D341Med (cell line): ENCODE data around the gene IGFBP7.

Source experiments
- DNase-seq: peaks from one replicate; pipeline ENCODE4 v3.0.0; 2012; ENCODE audit warnings: low spot score

The IGFBP7 gene

DNA sequence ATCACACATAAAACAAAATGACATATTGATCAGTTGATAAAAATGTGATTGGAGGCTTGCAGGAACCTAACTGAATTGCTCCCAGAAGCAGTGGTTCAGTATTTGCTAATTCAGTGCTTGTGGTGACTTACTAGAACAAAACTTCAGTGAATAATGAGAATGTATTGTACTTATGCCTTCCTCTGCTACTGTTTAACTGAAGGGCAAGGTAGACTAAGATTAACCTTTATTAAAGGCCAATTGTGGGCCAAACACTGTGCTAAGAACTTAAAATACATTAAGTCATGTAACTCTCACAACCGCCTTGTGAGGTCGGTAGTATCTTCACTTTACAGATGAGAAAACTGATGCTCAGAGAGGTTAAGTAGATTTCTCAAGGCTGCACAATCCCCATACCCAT, 14.9 kb downstream of the IGFBP7 start:
- no peak for DNase-seq

DNA sequence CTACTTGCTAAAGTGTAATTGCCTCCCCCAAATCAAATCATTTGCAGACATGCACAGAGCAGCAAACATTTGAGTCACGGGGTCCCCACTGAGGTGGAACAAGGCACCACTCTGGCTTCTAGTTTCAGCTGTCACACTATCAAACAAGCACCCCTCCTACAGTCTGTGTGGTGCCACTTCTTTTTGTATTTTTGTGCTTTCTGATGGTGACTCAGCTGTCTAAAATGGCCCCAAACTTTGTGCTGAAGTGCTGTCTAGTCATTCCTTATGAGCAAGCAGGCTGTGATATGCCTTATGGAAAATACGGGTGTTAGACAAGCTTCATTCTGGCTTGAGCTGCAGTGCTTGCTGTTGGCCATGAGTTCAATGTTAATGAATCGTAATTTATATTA, 15.4 kb downstream of the IGFBP7 start:
- DNase-seq, result no peak

DNA sequence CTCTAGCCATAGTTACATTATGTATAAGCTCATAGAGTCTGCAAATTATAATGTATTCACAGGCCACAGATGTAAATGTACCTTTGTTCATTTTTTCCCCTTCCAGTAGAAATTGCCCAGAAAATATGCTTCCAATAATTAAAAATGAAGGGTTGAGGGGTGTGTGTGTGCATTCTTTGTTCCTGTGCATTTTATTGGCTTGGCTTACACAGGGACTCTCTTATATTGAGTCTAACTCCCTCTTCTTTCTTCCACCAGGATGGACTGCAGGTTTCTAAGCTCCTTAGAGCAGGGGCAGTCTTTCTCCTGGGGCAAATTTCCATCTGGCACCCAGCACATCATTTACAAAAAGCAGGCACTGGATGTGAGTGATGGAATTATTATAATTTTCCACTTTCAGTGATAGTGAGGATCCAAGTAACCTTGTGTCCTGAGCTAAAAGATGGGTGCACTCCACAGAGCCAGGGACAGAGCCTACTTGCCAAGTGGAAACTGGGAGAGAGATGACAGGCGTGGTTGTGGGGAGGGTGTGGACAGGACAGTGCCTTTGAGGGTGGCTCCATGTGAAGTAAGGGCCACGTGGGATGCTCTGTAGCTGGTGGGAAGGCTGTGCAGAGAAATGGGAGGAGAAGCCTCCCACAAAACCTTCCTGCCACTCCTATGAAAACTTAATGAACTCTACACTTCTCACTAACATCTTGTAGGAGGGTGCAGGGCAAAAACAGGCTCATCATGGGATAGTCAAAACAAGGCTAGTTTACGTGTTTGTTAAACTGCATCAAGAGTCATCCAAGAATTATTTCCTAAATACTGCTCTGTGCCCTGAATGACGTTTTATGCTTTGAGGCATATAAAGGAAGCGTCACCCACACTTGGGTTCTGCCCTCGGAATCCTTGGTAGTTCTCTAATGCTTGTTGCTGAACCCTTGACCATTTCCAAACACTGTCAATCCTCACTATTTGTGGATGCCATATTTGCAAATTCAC, 16.0 kb downstream of the IGFBP7 start:
- no peak for DNase-seq

DNA sequence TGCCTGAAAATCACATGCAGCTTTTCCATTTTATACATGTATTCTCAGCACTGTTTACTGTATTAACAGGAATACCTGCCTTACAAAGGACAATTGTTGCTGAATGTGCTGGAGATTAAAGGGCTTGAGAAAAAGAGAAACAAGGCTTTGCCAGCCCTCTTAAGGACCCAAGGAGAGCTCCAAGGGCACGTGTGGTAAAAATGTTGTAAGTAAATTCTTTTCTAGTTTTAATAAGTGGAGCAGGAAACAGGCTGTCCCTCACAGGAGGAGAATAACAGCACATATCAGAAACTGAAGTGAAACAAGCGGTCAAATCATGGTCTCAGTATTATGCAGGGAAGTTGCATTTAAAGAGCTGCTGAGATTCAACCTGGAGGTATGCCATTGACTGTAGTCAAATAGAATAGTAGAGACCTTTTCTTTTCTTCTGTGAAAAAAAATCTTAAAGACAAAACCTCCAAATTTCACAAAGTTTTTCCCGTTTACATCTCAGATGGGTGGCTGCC, 18.5 kb downstream of the IGFBP7 start:
- no peak for DNase-seq

DNA sequence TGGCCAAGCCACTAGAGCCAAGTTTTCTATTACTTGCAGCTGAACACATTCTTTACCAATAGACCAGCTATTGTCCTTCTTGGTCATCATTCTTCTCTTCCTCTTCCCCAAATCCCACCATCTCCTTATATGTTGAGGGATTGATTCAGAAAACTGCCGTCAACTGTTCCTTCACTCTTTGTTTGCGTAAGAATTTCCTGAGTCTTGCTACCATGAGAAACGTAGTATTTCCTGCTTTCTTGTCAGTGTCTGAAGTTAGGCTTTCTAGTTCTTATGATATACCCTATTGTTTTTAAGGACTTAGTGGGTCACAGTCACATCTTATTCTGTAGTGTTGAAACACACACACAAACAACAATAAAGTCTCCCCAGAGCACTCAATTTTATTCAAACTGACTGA, 20.1 kb downstream of the IGFBP7 start:
- DNase-seq, result no peak

DNA sequence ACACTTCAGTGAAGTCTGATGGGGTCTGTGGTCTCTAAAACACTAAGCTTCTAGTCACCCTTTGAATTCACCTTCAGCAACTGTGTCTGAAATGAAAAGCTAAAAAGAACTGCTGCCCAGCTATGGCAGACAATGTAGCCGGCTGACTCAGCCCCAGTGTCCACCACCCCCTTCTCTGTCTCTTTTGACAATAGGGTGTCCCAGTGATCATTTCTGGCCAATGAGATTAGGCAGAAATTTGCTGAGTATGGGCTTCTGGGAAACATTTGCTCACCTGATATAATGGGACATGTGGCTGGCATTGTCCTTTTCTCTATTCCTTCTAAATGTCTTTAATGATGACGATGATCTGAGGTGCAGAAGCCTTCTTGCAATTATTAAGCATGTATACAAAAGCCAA, 20.6 kb downstream of the IGFBP7 start:
- no peak for DNase-seq

- no peak for DNase-seq
Measured at GRCh38 chr4:57086031-57086723, 24.0 kb downstream of the IGFBP7 start.

- DNase-seq, result no peak
Measured at GRCh38 chr4:57085278-57085677, 24.9 kb downstream of the IGFBP7 start.

DNA sequence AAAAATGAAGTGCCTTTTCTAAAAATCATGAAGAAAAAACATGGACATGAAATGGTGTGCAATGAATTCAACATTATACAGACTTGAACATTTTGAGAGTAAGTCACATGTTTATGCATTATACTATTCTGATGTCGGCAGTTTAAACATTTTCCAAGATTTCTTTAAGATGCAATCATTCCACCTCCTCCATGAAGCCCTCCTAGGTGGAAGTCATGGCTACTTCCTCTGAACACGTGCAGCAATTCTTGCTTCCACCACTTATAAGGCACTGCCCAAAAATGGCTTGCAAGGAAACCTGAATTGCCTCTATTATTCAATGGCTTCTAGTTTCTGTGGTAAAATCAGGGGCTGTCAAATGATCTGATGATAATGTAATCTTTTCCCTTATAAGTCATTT, 25.8 kb downstream of the IGFBP7 start:
- no peak for DNase-seq

DNA sequence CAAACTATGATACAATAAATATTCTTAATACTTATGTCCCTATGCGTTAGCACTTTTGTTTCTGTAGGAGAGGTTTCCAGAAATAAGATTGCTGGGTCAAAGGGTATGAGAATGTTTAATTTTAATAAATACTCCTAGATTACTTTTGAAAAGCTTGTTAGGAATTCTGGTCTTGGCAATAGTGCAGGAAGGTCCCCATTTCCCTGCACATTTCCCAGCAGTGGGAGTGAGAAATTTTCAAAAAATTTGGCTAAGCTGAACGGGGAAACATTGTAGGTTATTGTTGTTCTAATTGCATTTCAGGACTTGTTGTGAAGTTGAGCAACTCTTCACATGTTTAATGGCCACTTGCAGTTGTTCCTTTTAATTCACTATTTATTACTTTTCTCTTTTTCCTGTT, 27.1 kb downstream of the IGFBP7 start:
- DNase-seq, result no peak

DNA sequence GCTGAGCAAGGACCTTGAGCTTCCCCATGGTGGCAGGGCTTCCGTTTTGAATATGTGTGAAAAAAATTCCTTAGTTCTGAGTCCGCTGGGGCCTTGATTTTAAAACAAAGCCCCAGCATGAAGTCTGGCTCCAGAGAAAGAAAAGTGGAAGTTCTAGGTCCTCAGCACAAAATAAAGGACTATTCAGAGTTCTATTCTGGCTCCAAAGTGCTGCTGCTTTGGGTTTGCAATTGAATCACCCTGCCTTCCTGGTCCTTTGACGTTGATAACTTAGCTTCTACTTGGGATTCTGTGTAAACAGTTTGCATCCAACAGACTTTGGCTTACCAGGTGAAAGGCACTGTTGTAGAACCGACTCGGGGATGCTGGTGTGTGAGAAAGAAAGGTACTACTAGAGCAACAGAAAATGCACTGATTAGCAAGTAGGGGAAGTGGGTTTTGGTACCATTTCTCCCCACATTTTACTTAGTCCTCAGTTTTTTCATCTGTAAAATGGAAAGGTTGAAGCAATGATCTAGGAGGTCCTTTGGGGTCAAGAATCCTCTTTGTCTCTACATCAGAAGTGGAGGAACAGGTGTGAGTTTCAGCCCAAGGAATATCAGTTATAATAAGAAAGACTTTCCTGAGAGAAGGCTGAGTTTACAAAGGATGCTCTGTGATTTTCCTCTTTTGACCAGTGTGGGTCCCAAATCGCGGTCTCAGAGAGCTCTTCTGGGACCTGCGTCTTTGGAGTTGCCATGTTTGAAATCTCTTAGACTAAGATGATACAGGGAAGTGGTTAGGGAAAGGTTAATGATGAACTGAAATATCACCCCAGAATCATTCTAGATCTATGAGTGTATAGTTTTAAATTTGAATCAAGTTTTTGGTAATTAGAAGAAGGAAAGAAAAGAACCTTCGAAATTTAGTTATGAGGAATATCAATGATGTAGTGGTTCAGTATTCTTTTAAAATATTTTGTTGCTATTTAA, 28.2 kb downstream of the IGFBP7 start:
- no peak for DNase-seq

DNA sequence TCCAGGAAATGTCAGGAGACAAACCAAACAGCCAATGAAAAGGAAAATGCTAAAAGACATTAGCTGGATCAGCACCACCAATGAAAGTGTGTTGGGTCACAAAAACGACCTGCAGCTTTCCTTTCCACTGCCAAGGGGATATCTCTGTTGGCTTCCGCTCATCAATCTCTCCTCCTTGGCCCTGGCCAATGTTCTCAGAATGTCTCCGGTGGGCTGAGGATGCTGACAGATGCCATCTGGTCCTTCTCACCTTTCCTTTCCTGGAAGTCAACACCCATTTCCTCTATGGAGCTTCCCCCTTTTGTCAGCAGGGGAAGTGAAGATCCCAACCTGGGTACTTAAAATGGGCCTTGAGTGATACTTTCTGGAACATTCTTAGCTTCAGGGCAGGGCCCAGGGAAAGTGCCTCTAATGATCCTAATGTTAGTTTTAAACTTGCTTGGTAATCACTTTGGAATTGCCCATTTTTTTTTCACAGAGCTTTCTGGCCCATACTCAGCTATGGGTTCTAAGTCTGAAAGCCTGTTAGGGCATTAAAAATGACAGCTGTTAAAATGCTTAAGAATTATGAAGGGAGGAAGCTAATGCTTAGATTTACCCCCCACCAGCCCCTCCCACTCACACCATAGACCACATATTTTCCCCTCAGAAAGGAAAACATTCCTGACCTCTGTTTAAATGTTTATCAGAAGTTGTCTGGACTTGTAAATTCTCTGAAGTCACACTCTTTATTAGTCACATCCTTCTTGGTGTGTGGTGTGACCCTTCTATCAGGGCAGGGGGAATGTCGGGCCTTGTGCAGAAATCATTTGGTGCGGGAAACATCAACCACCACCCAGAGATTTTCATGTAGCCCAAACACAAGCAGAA, 29.2 kb downstream of the IGFBP7 start:
- DNase-seq, result no peak

GRCh38 chr4:57078685-57079521, 31.3 kb downstream of the IGFBP7 start:
- no peak for DNase-seq

DNA sequence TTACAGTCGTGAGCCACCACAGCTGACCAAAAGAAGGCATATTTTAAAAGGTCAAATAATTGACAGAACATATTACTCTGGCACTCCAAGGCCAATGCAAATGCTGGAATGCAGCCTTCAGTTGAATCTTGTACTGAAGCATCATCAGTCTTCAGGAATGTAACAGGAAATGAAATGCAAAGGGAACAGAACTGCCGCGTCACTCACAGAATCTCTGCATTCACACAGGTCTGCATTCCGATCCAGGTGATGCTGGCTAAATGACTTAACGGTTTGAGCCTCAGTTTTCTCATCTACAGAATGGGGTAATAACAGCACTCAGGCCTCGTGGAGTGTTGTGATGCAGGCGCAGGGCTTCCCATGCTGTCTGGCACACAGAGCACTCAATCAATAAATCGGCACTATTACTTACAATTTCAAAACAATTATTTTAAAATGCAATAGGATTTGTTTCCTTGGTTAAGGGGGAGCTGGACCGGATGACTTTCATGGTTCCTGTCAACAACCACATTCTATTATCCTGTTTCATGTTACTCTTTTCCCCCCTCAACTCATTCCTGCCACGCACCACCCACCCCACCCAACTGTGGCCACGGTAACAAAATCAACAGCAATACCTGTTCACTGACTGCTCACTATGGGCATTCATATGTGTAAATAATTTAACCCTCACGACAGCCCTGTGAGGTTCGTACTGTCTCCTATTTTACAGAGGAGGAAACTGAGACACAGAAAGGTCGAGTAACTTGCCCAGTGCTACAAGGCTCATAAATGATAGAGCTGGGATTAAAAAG, 32.4 kb downstream of the IGFBP7 start:
- DNase-seq, result no peak

GRCh38 chr4:57076646-57077045, 33.5 kb downstream of the IGFBP7 start:
- no peak for DNase-seq

GRCh38 chr4:57075367-57075766, 34.8 kb downstream of the IGFBP7 start:
- DNase-seq, result no peak

DNA sequence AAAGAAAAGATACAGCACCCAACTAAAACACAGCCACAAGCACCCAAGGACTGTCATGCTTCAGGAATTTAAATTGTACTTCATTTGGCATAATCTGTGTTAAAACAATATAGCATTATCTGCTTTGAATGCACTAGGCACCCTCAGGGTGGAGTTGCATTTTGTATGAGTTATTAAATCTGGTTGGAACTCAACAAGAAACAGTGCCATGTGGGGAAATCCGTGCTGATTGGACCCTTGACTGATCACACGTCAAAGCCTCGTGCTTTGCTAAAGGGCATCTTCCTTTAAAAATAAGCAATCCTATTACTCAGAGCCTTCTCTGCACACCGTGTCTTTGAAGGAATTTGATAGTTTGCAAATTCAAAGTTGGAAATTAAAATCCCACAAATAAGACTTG, 35.4 kb downstream of the IGFBP7 start:
- no peak for DNase-seq

GRCh38 chr4:57073559-57073958, 36.6 kb downstream of the IGFBP7 start:
- DNase-seq, result no peak

- no peak for DNase-seq
Measured at GRCh38 chr4:57071326-57071725, 38.9 kb downstream of the IGFBP7 start.
